ENCODE results near the gene A4GALT. TPM values are rescaled to one million over a fixed set of nuclear protein-coding genes. Genes with fewer than 3 reads are reported as not detected.

A4GALT gene
- total RNA-seq, 2 donors from 2014 or later = 40.8 to 78.6 TPM

DNA sequence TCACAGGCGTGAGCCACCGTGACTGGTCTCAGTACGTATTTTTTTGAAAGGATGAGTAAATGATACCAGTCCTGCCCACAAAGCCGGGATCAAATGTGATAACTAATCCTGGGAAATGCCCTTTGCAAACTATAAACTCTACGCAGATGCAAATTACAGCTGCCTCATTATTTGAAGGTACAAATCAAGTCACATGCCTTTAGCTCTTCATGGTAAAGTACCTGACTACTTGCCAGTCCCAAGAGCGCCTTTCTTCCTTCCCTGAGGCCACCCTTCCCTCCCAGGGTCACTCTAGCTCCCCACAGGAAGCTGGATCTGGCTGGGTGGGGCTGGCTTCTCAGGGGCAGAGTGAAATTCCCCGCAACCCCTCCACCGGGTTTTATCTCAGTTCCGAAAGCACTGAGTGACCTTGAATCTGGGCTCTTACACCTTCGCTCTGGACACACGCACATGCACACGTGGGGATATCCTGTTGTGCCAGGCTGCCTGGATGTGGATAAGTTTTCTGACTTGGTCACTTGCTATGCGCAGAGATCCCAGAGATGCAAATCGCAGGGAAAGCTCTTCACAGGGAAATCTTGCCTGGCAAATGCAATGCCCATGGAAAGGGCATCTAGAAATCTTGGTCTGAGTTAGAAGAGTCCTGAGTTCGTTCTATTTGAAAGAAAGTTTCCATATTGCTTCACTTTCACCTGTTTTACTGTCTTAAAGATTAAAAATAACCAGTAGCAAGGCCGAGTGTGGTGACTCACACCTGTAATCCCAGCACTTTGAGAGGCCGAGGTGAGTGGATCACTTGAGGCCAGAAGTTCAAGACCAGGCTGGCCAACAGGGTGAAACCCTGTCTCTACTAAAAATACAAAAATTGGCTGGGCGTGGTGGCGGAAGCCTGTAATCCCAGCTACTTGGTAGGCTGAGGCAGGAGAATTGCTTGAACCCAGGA is 8.5 kb downstream of the A4GALT start:
- Histone ChIP-seq H3K9me3 (peaks cover 0 to 9% of the 10 kb centered on the region in 2 donors), H3K27ac (peak overlapping the region; percentile 86 to 100), H3K4me3 (no peak overlapping the region), H3K4me1 (peaks cover 0 to 35% of the 10 kb centered on the region in 2 donors), H3K36me3 (peaks cover 8% of the 10 kb centered on the region), H3K27me3 (no peaks in the 10 kb centered on the region)
- TF ChIP-seq, protein P1, sequence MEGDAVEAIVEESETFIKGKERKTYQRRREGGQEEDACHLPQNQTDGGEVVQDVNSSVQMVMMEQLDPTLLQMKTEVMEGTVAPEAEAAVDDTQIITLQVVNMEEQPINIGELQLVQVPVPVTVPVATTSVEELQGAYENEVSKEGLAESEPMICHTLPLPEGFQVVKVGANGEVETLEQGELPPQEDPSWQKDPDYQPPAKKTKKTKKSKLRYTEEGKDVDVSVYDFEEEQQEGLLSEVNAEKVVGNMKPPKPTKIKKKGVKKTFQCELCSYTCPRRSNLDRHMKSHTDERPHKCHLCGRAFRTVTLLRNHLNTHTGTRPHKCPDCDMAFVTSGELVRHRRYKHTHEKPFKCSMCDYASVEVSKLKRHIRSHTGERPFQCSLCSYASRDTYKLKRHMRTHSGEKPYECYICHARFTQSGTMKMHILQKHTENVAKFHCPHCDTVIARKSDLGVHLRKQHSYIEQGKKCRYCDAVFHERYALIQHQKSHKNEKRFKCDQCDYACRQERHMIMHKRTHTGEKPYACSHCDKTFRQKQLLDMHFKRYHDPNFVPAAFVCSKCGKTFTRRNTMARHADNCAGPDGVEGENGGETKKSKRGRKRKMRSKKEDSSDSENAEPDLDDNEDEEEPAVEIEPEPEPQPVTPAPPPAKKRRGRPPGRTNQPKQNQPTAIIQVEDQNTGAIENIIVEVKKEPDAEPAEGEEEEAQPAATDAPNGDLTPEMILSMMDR (IDR thresholded peaks at IDR 0.05) = no peak
- no peak for DNase-seq (ENCODE audit: low spot score)

DNA sequence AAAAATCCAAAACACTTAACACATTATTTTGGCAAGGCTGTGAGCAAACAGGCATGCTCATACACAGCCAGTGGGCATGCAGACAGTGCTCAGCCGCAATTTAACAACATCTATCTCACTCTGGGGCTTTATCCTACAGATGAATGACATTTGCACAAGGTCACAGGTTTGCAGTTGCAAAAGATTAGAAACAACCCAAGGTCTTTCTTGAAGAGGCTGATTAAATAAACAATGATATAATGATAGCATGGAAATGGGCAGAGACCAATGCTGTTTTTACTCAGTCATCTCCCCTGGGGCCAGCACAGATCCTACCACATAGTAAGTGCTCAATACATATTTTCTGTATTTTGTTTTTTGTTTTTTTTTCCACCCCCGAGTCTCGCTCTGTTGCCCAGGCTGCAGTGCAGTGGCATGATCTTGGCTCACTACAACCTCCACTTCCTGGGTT is 9.4 kb downstream of the A4GALT start:
- Histone ChIP-seq H3K4me1 (peaks cover 0 to 26% of the 10 kb centered on the region in 2 donors), H3K27ac (peak overlapping the region; percentile 86 to 100), H3K9me3 (peaks cover 0 to 9% of the 10 kb centered on the region in 2 donors), H3K4me3 (no peak overlapping the region), H3K27me3 (no peaks in the 10 kb centered on the region), H3K36me3 (peaks cover 8% of the 10 kb centered on the region)
- TF ChIP-seq, protein P1 (IDR thresholded peaks at IDR 0.05) = no peak
- no peak for DNase-seq (ENCODE audit: low spot score)

DNA sequence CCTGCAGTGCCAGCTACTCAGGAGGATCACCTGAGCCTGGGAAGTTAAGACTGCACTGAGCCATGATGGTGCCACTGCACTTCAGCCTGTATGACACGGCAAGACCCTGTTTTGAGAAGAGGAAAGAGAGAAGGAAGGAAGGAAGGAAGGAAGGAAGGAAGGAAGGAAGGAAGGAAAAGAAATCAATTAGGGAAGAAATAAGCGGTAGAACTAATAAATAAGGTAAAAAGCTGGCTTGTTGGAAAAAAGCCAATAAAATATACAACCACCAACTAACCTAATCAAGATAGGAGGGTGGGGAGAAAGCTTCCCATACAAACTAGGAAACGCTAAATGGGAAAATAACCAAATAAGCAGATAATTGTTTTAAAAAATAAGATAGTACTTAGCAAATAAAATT is 12.3 kb downstream of the A4GALT start:
- H3K4me3 ChIP-seq = no peak overlapping the region
- H3K9me3 ChIP-seq = peaks cover 0 to 9% of the 10 kb centered on the region in 2 donors
- H3K27ac ChIP-seq = peak overlapping the region; percentile 68 to 100
- H3K4me1 ChIP-seq = peaks cover 0 to 40% of the 10 kb centered on the region in 2 donors
- TF ChIP-seq, protein P1 (IDR thresholded peaks at IDR 0.05) = no peak
- no peaks in the 10 kb centered on the region for H3K27me3 ChIP-seq
- peaks cover 5% of the 10 kb centered on the region for H3K36me3 ChIP-seq
- no peak for DNase-seq (ENCODE audit: low spot score)

DNA sequence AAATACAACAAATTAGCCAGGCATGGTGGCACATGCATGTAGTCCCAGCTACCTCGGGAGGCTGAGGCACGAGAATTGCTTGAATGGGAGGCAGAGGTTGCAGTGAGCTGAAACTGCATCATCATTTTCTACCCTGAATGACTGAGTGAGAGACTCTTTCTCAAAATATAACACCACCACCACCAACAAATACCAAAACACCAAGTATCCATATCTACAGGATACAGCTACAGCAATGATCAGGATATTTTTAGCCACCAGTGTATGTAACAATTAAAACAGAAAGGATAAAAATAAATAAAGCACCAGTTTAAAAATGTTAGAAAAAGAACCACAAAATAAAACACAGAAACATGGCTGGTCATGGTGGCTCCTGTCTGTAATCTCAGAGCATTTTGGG is 13.2 kb downstream of the A4GALT start:
- H3K27me3 ChIP-seq = no peaks in the 10 kb centered on the region
- DNase-seq (ENCODE audit: low spot score) = no peak
- peaks cover 0 to 34% of the 10 kb centered on the region in 2 donors for H3K4me1 ChIP-seq
- H3K36me3 ChIP-seq = no peaks in the 10 kb centered on the region
- no peak overlapping the region for H3K4me3 ChIP-seq
- peak overlapping the region; percentile 68 to 100 for H3K27ac ChIP-seq
- H3K9me3 ChIP-seq = peaks cover 0 to 9% of the 10 kb centered on the region in 2 donors
- TF ChIP-seq, protein P1 (IDR thresholded peaks at IDR 0.05) = no peak

DNA sequence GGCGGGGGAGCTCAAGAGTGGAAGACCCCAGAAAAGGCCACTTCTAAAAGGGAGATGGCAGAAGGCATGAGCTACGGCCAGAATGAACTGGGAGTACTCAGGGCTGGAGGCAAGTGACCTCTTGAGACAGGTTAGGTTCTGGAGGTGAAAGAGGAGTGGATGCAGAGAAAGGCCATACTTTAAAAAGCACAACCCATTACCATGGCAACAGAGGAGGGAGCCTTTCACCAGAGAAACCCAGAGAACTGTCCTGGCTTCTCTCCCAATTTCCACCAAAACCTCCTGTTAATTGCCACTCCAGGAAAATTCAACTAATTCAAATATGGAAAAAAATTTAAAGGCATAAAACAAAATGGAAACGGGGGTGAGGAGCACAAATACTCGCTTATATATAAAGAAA is 15.8 kb downstream of the A4GALT start:
- H3K27ac ChIP-seq = peak overlapping the region; percentile 76 to 89
- no peaks in the 10 kb centered on the region for H3K36me3 ChIP-seq
- TF ChIP-seq, protein P1 (IDR thresholded peaks at IDR 0.05) = no peak
- H3K4me3 ChIP-seq = no peak overlapping the region
- H3K4me1 ChIP-seq = peaks cover 0 to 43% of the 10 kb centered on the region in 2 donors
- no peak for DNase-seq (ENCODE audit: low spot score)
- H3K9me3 ChIP-seq = peaks cover 0 to 8% of the 10 kb centered on the region in 2 donors
- no peaks in the 10 kb centered on the region for H3K27me3 ChIP-seq
